GM12878 (cell line): ENCODE measurements around the gene GYG2. TPM values are rescaled to one million over a fixed set of nuclear protein-coding genes. Genes with fewer than 3 reads are reported as not detected.

Source experiments
- ATAC-seq: fragments of 200-7000 bp; cut with Tn5 transposase; 3 replicates; pipeline ENCODE4 v1.9.1; 2020; ENCODE audit warnings: mild to moderate bottlenecking, moderate library complexity
- BruUV-seq: library from RNA; stranded (reverse); fragments of 400-500 nt; replicated peaks from 2 replicates; lab custom pipeline; 2021; lab: Mats Ljungman, UMichigan
- CTCF ChIA-PET: fragments of 300-600 bp; sonication (Branson Sonifier 250); formaldehyde crosslinking; extraction: SDS; loops from one replicate; lab custom pipeline; 2021; ENCODE audit warnings: inconsistent platforms; lab: Yijun Ruan, JAX
- POLR2A ChIA-PET: fragments of 350-600 bp; formaldehyde crosslinking; extraction: SDS; loops from one replicate; lab custom pipeline; 2021; ENCODE audit warnings: inconsistent platforms; lab: Charles Lee
- RAD21 ChIA-PET: fragments of 300-600 bp; sonication (Branson Sonifier 250); formaldehyde crosslinking; loops from one replicate; lab custom pipeline; 2023; ENCODE audit warnings: antibody characterized with exemption; ENCODE audit not compliant: unreplicated experiment; lab: Charles Lee
- SMC1A ChIA-PET: fragments of 300-600 bp; sonication (Branson Sonifier 250); formaldehyde crosslinking; loops from one replicate; lab custom pipeline; 2023; ENCODE audit not compliant: unreplicated experiment, uncharacterized antibody; lab: Charles Lee
- DNase-seq: peaks from one replicate; pipeline ENCODE4 v3.0.0-alpha.2; 2011; ENCODE audit warnings: low read depth, low spot score
- FAIRE-seq: peaks from 3 replicates; lab custom pipeline; 2011; peaks lifted over from hg19 to GRCh38; lab: Jason Lieb, UNC
- H2AFZ ChIP-seq: 2 replicates; pipeline ENCODE4 v1.6.0; 2011; ENCODE audit warnings: low read depth, low read length, control low read depth; ENCODE audit not compliant: control insufficient read depth
- H3K27ac ChIP-seq: 2 replicates; pipeline ENCODE4 v1.5.1; 2011; ENCODE audit warnings: control low read depth; ENCODE audit not compliant: control insufficient read depth, insufficient read depth
- H3K27me3 ChIP-seq, 2 experiments: replicated peaks in 1 of 2; 2 replicates each; pipeline versions ENCODE4 v1.6.0 to v1.6.1; 2011; ENCODE audit warnings: low read length in 1 of 2; ENCODE audit not compliant: control insufficient read depth in 2 of 2, insufficient read depth in 2 of 2
- H3K36me3 ChIP-seq, 2 experiments: 2 replicates each; pipeline ENCODE4 v1.5.1; 2011; ENCODE audit warnings: low read length in 1 of 2; ENCODE audit not compliant: control insufficient read depth in 2 of 2, insufficient read depth in 2 of 2
- H3K4me1 ChIP-seq: 2 replicates; pipeline ENCODE4 v1.6.1; 2011; ENCODE audit warnings: mild to moderate bottlenecking, low read length, moderate library complexity, mixed read lengths; ENCODE audit not compliant: control insufficient read depth, insufficient read depth
- H3K4me2 ChIP-seq: 2 replicates; pipeline ENCODE4 v1.6.0; 2011; ENCODE audit warnings: control low read depth; ENCODE audit not compliant: control insufficient read depth, insufficient read depth
- H3K4me3 ChIP-seq: fragments of 200-600 bp; sonication (generic); 2 replicates; pipeline ENCODE4 v1.5.1; 2016
- H3K79me2 ChIP-seq: 2 replicates; pipeline ENCODE4 v1.6.0; 2011; ENCODE audit warnings: low read length; ENCODE audit not compliant: control insufficient read depth, insufficient read depth
- H3K9ac ChIP-seq: 2 replicates; pipeline ENCODE4 v1.8.0; 2011; ENCODE audit warnings: low read length, control low read depth, mixed read lengths; ENCODE audit not compliant: control insufficient read depth, insufficient read depth
- H3K9me3 ChIP-seq: replicated peaks from 3 replicates; pipeline ENCODE4 v1.5.1; 2011; ENCODE audit warnings: mild to moderate bottlenecking, low read length; ENCODE audit not compliant: control insufficient read depth, insufficient read depth
- H4K20me1 ChIP-seq: 2 replicates; pipeline ENCODE4 v1.6.0; 2011; ENCODE audit not compliant: control insufficient read depth, insufficient read depth
- TCF12 ChIP-seq: IDR thresholded peaks from 2 replicates; pipeline ENCODE4 v1.6.1; 2011; ENCODE audit warnings: low read depth, mild to moderate bottlenecking, low read length
- ZNF687 ChIP-seq: fragments of 450-650 bp; IDR thresholded peaks from 2 replicates; pipeline ENCODE4 v1.6.1; 2017; ENCODE audit warnings: mild to moderate bottlenecking, moderate library complexity
- WGBS: methylation state at CpG from one replicate; pipeline ENCODE4 v1.1.6; 2016; ENCODE audit warnings: low lambda C conversion rate; ENCODE audit not compliant: insufficient replicate concordance, insufficient coverage; ENCODE audit errors: missing lambda C conversion rate; 5-methylcytosine and 5-hydroxymethylcytosine counted together
- in situ Hi-C: fragments of 300-500 bp; cut with MboI; formaldehyde crosslinking; loops from 9 replicates; pipeline ENCODE4 v1.14.3; 2018; ENCODE audit warnings: mixed read lengths
- intact Hi-C: fragments of 100-400 bp; cut with micrococcal nuclease; formaldehyde crosslinking; loops from one replicate; pipeline ENCODE4 v1.14.2; 2022; ENCODE audit not compliant: unreplicated experiment
- polyA plus RNA-seq, 11 experiments: library from polyadenylated mRNA; depleted of rRNA in 4 of 11; unstranded in 6 of 11; stranded (reverse) in 5 of 11; fragments of >200 nt; fragmentation: Nextera tagmentation in 4 of 11; fragmentation: Illumina TruSeq in 1 of 11; extraction: Ambion mirVana in 4 of 11; extraction: Trizol in 1 of 11; gene quantifications; 1 replicate in 1 of 11; 2 replicates in 10 of 11; pipeline versions ENCODE4 v1.2.1 to v1.2.3, GENCODE V29; 2011 to 2016; ENCODE audit warnings: inconsistent platforms in 2 of 11, missing spikeins in 2 of 11, low read depth in 1 of 11
- total RNA-seq, 4 experiments: library from RNA; depleted of rRNA in 3 of 4; stranded (reverse); fragments of >200 nt in 3 of 4; fragmentation: Illumina TruSeq in 1 of 4; extraction: Trizol in 1 of 4; gene quantifications; 2 replicates each; pipeline versions ENCODE4 v1.2.1 to v1.2.3, GENCODE V29; 2013 to 2021

Gene GYG2
- total and polyA plus RNA-seq, 10 of the 15 experiments (the other 5 are each of a cell fraction or from before 2014, with no cell fraction given): 0.05 TPM; not detected in 9

- H3K4me2 ChIP-seq: no peak overlapping the region
- ChIA-PET POLR2A (no interaction called here), CTCF (interaction anchor here (1.3 to 2.8 kb wide), 3 partner anchors 9 to 38 kb away, joined by 3 to 10 read pairs (median 5); no protein-coding TSS in a partner anchor), RAD21 (no interaction called here), SMC1A (interaction anchor here (1.8 kb wide), 1 partner anchor 38 kb away, joined by 5 read pairs; no protein-coding TSS in a partner anchor)
- H3K36me3 ChIP-seq: no peaks in the 10 kb centered on the region
- no peak overlapping the region for H2AFZ ChIP-seq
- intact Hi-C loops: no loop called here
- no TSS peak for BruUV-seq
- no peaks in the 10 kb centered on the region for H3K79me2 ChIP-seq
- no peak overlapping the region for H3K27ac ChIP-seq
- H3K4me3 ChIP-seq: no peak overlapping the region
- H3K4me1 ChIP-seq: no peaks in the 10 kb centered on the region
- WGBS: 21% methylated on average over 8 of the region's 8 CpGs
- no peaks in the 10 kb centered on the region for H4K20me1 ChIP-seq
- H3K27me3 ChIP-seq: no peaks in the 10 kb centered on the region; a peak in 1 of 4 replicates
- no peak for TF ChIP-seq TCF12
- TF ChIP-seq ZNF687: no peak
- in situ Hi-C loops: no loop called here
- no peak for ATAC-seq
- no peak for DNase-seq
- no peaks in the 10 kb centered on the region for H3K9me3 ChIP-seq
- no peak for FAIRE-seq
- H3K9ac ChIP-seq: no peak overlapping the region
Observed at GRCh38 chrX:2820136-2820771, 8.5 kb upstream of the GYG2 start.
